RWPE2 (cell line): ENCODE measurements around the gene TSC2.
"Not testable (repeated sequence)": the region's sequence is repeated elsewhere in the genome, so short reads cannot be mapped to it uniquely, and the experiment has no call there.

Experiments
- ATAC-seq: fragments of 200-7000 bp; cut with Tn5 transposase; 3 replicates; pipeline ENCODE4 v1.9.1; 2021; ENCODE audit warnings: low read depth
- DNase-seq: peaks from one replicate; pipeline ENCODE4 v3.0.0-alpha.2; 2020; ENCODE audit warnings: low spot score
- H3K27ac ChIP-seq: fragments of 450-650 bp; 2 replicates; pipeline ENCODE4 v1.5.1; 2017; ENCODE audit warnings: mild to moderate bottlenecking; ENCODE audit not compliant: poor library complexity, severe bottlenecking
- H3K27me3 ChIP-seq: fragments of 250-450 bp; sonication (Bioruptor Pico); 2 replicates; pipeline ENCODE4 v1.5.1; 2021; ENCODE audit warnings: mild to moderate bottlenecking, moderate library complexity; ENCODE audit not compliant: insufficient read depth, poor library complexity, severe bottlenecking
- H3K36me3 ChIP-seq: fragments of 250-450 bp; sonication (Bioruptor Pico); 2 replicates; pipeline ENCODE4 v1.5.1; 2020; ENCODE audit warnings: low read depth, mild to moderate bottlenecking, moderate library complexity
- H3K4me1 ChIP-seq: fragments of 250-450 bp; sonication (Bioruptor Pico); 2 replicates; pipeline ENCODE4 v1.5.1; 2021; ENCODE audit warnings: mild to moderate bottlenecking, moderate library complexity; ENCODE audit not compliant: insufficient read depth, poor library complexity, severe bottlenecking
- H3K4me3 ChIP-seq: fragments of 250-450 bp; sonication (Bioruptor Pico); 2 replicates; pipeline ENCODE4 v1.5.1; 2021; ENCODE audit warnings: mild to moderate bottlenecking, moderate library complexity; ENCODE audit not compliant: severe bottlenecking
- H3K9me3 ChIP-seq: fragments of 250-450 bp; sonication (Bioruptor Pico); 2 replicates; pipeline ENCODE4 v1.5.1; 2021; ENCODE audit warnings: mild to moderate bottlenecking, moderate library complexity; ENCODE audit not compliant: severe bottlenecking
- CTCF ChIP-seq: fragments of 450-650 bp; IDR thresholded peaks from one replicate; pipeline ENCODE4 v1.5.1; 2017; ENCODE audit warnings: mild to moderate bottlenecking, moderate library complexity; ENCODE audit not compliant: poor library complexity, severe bottlenecking

TSC2 gene

GRCh38 chr16:2009791-2010510, 37.8 kb upstream of the TSC2 start, which contains the start of gene ZNF598:
TSS of gene ZNF598 (minus strand) at chr16:2009821.
- Histone ChIP-seq H3K4me1 (peaks cover 9% of the 10 kb centered on the region), H3K27ac (peak within 1 kb of the TSS; percentile 85), H3K4me3 (peak within 1 kb of the TSS; percentile 77), H3K36me3 (peaks cover 25% of the 10 kb centered on the region), H3K9me3 (no peaks in the 10 kb centered on the region), H3K27me3 (no peaks in the 10 kb centered on the region)
- TF ChIP-seq CTCF: no peak
- ATAC-seq (peak; percentile 74), DNase-seq (no peak)

GRCh38 chr16:2011726-2012125, 36.1 kb upstream of the TSC2 start:
- not testable (repeated sequence) for H3K27me3 ChIP-seq, H3K9me3 ChIP-seq, DNase-seq, ATAC-seq, H3K4me3 ChIP-seq, H3K27ac ChIP-seq
- peaks cover 18% of the 10 kb centered on the region for H3K4me1 ChIP-seq
- peaks cover 13% of the 10 kb centered on the region for H3K36me3 ChIP-seq

DNA sequence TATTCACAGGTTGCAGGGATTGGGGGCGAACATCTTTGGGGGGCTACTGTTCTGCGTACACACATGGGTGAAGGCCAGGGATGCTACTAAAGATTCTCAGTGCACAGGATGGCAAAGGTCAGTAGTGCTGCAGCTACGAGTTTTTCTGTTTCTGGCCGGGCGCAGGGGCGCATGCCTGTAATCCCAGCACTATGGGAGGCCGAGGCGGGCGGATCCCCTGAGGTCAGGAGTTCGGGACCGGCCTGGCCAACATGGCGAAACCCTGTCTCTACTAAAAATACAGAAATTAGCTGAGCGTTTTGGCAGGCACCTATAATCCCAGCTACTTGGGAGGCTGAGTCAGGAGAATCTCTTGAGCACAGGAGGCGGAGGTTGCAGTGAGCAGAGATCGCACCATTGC, 34.3 kb upstream of the TSC2 start:
- no peak for TF ChIP-seq CTCF
- H3K27me3 ChIP-seq: no peaks in the 10 kb centered on the region
- peaks cover 4% of the 10 kb centered on the region; the same call in 1 of the 2 replicates for H3K36me3 ChIP-seq
- H3K4me3 ChIP-seq: no peak overlapping the region
- ATAC-seq (no peak), DNase-seq (no peak)
- H3K4me1 ChIP-seq: peaks cover 10% of the 10 kb centered on the region
- H3K9me3 ChIP-seq: no peaks in the 10 kb centered on the region
- no peak overlapping the region for H3K27ac ChIP-seq

DNA sequence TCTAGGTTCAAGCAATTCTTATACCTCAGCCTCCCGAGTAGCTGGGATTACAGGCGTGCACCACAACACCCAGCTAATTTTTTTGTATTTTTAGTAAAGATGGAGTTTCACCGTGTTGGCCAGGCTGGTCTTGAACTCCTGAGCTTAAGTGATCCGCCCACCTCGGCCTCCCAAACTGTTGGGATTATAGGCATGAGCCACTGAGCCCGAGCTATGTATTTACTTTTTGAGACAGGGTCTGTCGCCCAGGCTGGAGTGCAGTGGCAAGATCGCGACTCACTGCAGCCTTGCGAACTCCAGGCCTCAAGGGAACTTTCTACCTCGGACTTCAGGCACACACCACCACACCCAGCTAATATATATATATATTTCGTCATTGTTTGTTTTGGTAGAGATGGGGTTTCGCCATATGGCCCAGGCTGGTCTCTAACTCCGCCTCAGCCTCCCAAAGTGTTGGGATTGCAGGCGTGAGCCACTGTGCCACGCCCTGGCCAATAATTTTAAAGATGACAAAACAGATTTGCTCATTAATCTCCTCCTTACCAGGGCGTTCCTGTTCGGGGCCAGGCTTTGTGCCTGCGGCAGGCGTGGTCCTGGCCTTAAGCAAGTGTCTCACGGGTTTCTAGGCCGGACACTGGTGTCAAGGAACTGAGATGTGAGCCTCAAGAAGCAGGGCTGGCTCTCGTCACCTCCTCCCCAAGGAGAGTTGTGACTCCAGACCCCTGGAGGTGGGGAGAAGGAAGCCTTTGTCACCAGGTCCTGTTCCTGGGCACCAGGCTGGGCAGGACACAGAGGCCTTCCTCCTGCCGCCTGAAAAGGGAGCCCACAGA, 32.5 kb upstream of the TSC2 start:
- Histone ChIP-seq H3K27ac (peak overlapping the region; percentile 53), H3K9me3 (no peaks in the 10 kb centered on the region), H3K4me1 (peaks cover 10% of the 10 kb centered on the region), H3K4me3 (no peak overlapping the region), H3K36me3 (no peaks in the 10 kb centered on the region), H3K27me3 (peaks cover 11% of the 10 kb centered on the region)
- ATAC-seq (peak; percentile 90), DNase-seq (no peak)
- TF ChIP-seq CTCF: no peak

- H3K9me3 ChIP-seq: no peaks in the 10 kb centered on the region
- TF ChIP-seq CTCF: no peak
- no peak for ATAC-seq
- H3K4me3 ChIP-seq: no peak overlapping the region
- peaks cover 16% of the 10 kb centered on the region for H3K27me3 ChIP-seq
- H3K27ac ChIP-seq: peak overlapping the region; percentile 53
- DNase-seq: no peak
- H3K4me1 ChIP-seq: peaks cover 10% of the 10 kb centered on the region
- no peaks in the 10 kb centered on the region for H3K36me3 ChIP-seq
Observed at GRCh38 chr16:2015947-2016208, 31.9 kb upstream of the TSC2 start.
